ENCODE measurements around the gene MARK1.

The MARK1 gene

GRCh38 chr1:220708936-220709801 lies 181.2 kb downstream of the MARK1 start:
- no peak for TF ChIP-seq CTCF (IDR thresholded peaks at IDR 0.05; ENCODE audit: low read depth, low read length)
- no peak for DNase-seq (ENCODE audit: low read depth, low spot score)
- in situ Hi-C loops (cut with HindIII; ENCODE audit: low sequenced_read_pairs) = no loop called here
- no peak overlapping the region for H3K4me3 ChIP-seq (ENCODE audit: low read depth, low read length)

DNA sequence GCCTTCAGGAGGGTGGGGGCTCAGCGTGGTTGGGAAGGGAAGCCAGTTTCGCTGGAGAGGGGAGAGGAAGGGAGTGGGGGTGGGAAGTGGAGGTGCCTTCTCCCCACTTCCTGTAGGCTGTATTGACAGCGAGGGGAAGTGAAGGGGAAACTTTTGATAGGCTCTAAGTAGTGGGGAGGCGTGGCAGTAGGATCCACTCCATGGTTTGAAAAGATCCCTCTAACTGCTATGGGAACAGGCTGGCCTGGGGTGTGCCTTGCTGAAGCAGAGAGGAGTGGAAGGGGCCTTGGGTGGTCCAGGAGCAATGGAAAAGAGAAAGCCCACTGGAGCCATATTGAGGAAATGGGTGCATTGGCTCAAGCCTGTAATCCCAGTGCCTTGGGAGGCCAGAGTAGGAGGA lies 182.4 kb downstream of the MARK1 start:
- DNase-seq (ENCODE audit: low read depth, low spot score) = no peak
- no peak overlapping the region for H3K4me3 ChIP-seq (ENCODE audit: low read depth, low read length)
- in situ Hi-C loops (cut with HindIII; ENCODE audit: low sequenced_read_pairs) = no loop called here
- no peak for TF ChIP-seq CTCF (IDR thresholded peaks at IDR 0.05; ENCODE audit: low read depth, low read length)

DNA sequence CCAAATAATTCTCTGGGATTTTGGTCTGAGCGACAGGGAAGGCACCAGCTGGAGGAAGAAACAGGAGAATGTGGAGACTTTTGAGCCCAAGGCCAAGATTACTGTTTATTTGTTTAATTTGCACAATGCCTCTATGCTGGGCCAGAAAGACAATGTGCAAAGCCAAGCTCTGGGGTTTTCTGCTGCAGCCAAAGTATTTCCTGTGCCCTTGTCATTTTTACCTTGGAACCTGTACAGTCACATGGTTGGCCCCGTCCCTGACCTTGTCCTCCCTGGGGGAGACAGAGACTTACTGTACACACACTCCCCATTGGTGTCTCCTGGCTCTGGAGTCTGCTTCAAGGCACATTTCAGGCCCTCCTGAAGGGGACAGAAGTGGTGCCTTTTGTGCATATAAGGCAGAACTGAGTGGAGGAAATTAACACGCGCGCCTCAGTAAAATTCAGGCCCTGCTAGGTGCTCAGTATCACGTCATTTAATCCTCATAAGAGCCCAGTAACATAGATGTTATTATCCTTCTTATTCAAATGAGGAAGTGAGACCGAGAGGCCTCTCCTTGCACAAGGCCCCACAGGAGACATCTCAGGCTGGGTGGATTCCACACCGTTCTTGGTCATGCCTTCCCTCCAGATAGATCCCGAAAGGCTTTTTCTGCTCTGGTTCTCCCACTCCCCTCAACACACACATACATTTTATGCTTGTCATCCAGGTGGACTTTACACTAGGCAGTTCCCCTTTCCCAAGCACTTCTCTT lies 183.3 kb downstream of the MARK1 start:
- no peak for TF ChIP-seq CTCF (IDR thresholded peaks at IDR 0.05; ENCODE audit: low read depth, low read length)
- no peak for DNase-seq (ENCODE audit: low read depth, low spot score)
- no peak overlapping the region for H3K4me3 ChIP-seq (ENCODE audit: low read depth, low read length)
- in situ Hi-C loops (cut with HindIII; ENCODE audit: low sequenced_read_pairs) = no loop called here

Measured in astrocyte of the spinal cord (primary cell).